Measurements from ENCODE around the gene CARM1.
"Not testable (repeated sequence)": the region's sequence is repeated elsewhere in the genome, so short reads cannot be mapped to it uniquely, and the experiment has no call there.

Gene CARM1

DNA sequence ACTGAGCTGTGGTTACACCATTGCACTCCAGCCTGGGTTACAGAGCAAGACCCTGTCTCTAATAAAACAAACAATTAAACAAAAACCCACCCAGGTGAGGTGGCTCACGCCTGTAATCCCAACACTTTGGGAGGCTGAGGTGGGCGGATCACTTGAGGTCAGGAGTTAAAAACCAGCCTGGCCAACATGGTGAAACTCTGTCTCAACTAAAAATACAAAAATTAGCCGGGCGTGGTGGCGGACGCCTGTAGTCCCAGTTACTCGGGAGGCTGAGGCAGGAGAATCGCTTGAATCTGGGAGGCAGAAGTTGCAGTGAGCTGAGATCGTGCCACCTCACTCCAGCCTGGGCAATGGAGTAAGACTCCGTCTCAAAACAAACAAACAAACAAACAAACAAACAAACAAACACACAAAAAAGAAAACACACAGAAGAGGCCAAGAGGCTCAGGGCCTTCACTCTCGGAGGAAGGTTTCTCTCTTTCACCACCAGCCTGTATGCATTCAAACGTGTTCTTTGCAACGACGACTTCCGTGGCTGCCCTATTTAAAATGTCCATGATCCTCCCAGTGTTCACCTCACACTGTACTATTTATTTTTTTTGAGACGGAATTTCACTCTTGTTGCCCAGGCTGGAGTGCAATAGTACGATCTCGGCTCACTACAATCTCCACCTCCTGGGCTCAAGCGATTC lies 88.1 kb downstream of the CARM1 start:
- DNase-seq (ENCODE audit: low read depth, low spot score) = not testable (repeated sequence)

GRCh38 chr19:10960314-10961072 lies 89.1 kb downstream of the CARM1 start, which contains the start of gene SMARCA4:
Gene SMARCA4 (plus strand): TSS chr19:10961030. CDS start chr19:10984152, 23,122 bp downstream.
- peak within 1 kb of the TSS; percentile 85 for H3K4me3 ChIP-seq (ENCODE audit: low read length)
- DNase-seq (ENCODE audit: low read depth, low spot score) = peak; percentile 92

More for the DNA sequence above, 88.1 kb downstream of the CARM1 start:
- peak overlapping the region; percentile 85 for H3K4me3 ChIP-seq (ENCODE audit: low read length)

DNA sequence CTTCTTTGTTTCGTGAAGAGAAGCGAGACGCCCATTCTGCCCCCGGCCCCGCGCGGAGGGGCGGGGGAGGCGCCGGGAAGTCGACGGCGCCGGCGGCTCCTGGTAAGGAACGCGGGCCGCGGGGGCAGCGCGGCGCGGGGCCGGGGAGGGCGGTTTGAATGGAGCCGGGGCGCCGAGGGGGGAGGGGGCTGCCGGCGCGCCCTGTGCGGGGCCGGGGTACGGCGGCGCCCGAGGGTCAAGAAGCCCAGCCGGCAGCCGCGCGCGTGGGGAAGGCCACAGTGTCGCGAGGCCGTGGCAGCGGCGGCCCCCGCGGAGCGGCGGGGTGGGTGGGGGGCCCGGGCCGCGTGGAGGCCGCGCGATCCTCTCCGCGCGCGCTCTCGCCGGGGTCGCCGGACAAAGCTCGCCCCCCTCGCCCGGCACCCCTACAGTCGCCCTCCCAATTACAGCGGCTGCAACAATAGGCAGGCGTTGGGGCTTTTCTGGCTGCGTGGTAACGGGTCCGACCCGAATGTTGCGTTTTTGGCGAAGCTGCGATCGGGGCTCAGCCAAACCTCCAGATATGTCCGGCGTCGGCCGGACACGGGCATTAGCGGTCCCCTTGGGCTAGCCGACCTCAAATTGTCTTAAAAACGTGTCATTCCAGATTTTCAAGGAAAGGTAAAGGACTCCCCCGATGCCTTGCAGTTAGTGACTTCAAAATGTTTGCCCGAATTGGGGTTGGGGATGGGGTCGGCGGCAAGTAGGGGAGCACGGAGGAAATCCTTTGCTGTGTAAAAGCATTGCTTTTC lies 89.9 kb downstream of the CARM1 start:
- H3K4me3 ChIP-seq (ENCODE audit: low read length) = peak overlapping the region; percentile 68
- no peak for DNase-seq (ENCODE audit: low read depth, low spot score)

DNA sequence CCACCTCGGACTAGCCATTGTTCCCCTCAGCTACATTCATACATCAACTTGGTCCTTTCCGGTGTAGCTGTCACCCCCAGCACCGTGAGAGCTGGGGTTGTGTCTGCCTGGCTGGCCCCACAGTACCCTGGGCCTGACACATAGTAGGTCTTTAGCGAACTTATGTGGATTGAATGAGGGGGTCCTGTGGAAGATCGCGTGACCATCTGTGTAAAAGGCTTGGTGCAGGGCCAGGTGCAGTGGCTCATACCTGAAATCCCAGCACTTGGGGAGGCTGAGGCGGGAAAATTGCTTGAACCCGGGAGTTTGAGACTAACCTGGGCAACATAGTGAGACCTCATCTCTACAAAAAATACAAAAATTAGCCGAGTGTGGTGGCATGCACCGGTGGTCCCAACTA lies 91.5 kb downstream of the CARM1 start:
- peak overlapping the region; percentile 68 for H3K4me3 ChIP-seq (ENCODE audit: low read length)
- DNase-seq (ENCODE audit: low read depth, low spot score) = no peak

GRCh38 chr19:10963865-10964264 lies 92.5 kb downstream of the CARM1 start:
- DNase-seq (ENCODE audit: low read depth, low spot score) = no peak
- no peak overlapping the region for H3K4me3 ChIP-seq (ENCODE audit: low read length)

DNA sequence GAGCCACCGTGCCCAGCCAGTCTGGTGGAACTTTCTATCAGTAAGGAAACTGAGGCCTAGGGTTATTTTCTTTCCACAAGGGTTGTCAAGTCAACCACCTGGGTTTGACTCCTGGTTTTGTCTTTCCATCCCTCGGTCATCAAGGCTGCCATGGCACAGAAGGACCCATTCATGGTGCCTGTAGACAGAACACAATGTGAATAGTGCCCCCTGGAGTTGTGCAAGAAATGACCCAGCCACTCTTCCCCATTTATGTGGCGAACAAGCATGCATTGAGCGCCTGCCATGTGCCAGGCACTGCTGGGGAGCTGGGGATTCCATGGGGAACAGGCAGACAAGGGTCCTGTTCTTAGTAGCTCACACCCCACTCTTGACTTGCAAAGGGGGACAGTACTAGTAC lies 93.5 kb downstream of the CARM1 start:
- no peak overlapping the region for H3K4me3 ChIP-seq (ENCODE audit: low read length)
- no peak for DNase-seq (ENCODE audit: low read depth, low spot score)

DNA sequence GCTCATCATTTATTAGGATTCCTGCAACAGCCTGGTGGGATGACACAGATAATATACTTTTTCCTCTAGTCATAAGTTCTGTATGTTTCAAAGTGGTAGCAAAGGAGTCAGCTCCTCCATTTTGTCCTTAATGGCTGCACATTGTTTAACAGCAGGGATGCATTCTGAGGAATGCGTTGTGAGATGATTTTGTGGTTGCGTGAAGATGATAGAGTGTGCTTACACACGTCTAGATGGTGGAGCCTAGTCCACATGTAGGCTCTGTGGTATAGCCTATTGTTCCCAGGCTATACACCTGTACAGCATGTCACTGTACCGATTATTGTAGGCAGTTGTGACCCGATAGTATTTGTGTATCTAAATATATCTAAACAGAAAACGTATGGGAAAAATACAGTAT lies 94.0 kb downstream of the CARM1 start:
- H3K4me3 ChIP-seq (ENCODE audit: low read length) = no peak overlapping the region
- DNase-seq (ENCODE audit: low read depth, low spot score) = no peak

DNA sequence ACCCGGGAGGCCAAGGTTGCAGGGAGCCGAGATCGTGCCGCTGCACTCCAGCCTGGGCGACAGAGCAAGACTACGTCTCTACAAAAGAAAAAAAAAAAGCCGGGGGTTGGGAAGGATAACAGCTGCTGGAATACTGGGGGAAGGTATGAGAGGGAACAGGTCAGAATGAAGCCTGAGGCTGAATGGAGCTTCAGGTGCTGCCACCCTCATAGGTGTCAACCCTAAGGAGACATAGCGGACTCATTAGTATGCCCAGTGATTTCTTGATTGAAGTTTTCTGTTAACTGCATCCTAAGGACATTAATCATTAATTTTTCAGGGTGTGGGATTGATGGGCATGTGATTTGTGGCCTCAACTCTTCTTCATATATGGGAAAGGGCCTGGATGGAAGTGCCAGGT lies 95.5 kb downstream of the CARM1 start:
- H3K4me3 ChIP-seq (ENCODE audit: low read length) = no peak overlapping the region
- DNase-seq (ENCODE audit: low read depth, low spot score) = no peak

GRCh38 chr19:10968527-10969135 lies 97.3 kb downstream of the CARM1 start:
- H3K4me3 ChIP-seq (ENCODE audit: low read length) = peak overlapping the region; percentile 19
- DNase-seq (ENCODE audit: low read depth, low spot score) = peak; percentile 79

DNA sequence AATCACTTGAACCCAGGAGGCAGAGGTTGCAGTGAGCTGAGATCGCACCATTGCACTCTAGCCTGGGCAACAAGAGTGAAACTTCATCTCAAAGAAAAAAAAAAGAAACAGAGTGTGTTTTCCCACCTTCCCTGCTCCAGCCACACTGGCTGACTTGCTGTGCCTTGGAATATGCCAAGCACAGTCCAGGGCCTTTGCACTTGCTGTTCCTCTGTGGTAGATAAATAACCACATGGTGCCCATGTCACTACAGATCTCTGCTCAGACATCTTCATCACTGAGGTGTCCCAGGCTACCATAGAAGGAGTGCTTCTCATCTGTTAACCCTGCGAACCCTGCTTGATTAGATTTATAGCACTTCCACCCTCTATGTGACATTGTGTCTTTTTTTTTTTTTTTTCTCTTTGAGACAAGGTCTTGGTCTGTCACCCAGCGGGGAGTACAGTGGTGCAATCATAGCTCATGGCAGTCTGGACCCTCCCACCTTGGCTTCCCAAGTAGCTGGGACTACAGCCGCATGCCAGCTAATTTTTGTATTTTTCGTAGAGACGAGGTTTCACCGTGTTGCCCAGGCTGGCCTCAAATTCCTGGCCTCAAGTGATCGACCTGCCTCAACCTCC lies 99.9 kb downstream of the CARM1 start:
- no peak overlapping the region for H3K4me3 ChIP-seq (ENCODE audit: low read length)
- no peak for DNase-seq (ENCODE audit: low read depth, low spot score)
